H1 (cell line): ENCODE measurements around the gene ANKS1A. TPM values are rescaled to one million over a fixed set of nuclear protein-coding genes. Genes with fewer than 3 reads are reported as not detected.

Source experiments
- CTCF ChIA-PET: fragments of 300-600 bp; sonication (Branson Sonifier 250); formaldehyde crosslinking; loops from one replicate; lab custom pipeline; 2021; ENCODE audit not compliant: partially characterized antibody; lab: Charles Lee
- POLR2A ChIA-PET: fragments of 300-600 bp; sonication (Branson Sonifier 250); formaldehyde crosslinking; loops from one replicate; lab custom pipeline; 2021; ENCODE audit warnings: inconsistent platforms; ENCODE audit not compliant: partially characterized antibody; lab: Charles Lee
- DNase-seq, 2 experiments: peaks; one replicate each; pipeline versions ENCODE4 v3.0.0 to v3.0.0-alpha.2; 2010 to 2022; ENCODE audit warnings: low spot score in 2 of 2, low read depth in 1 of 2, mixed read lengths in 1 of 2
- FAIRE-seq: peaks from 2 replicates; lab custom pipeline; 2011; peaks lifted over from hg19 to GRCh38; lab: Jason Lieb, UNC
- H2AFZ ChIP-seq: 2 replicates; pipeline ENCODE4 v1.8.1; 2012; ENCODE audit warnings: low read length, inconsistent platforms
- H2AK5ac ChIP-seq: 2 replicates; pipeline ENCODE4 v1.6.1; 2013; ENCODE audit warnings: low read depth, low read length
- H2BK120ac ChIP-seq: replicated peaks from 2 replicates; pipeline ENCODE3; 2013; ENCODE audit warnings: low read depth, low read length, inconsistent platforms
- H2BK12ac ChIP-seq: 2 replicates; pipeline ENCODE4 v1.6.1; 2013; ENCODE audit warnings: low read depth, low read length
- H2BK15ac ChIP-seq: 2 replicates; pipeline ENCODE4 v1.6.1; 2013; ENCODE audit warnings: low read length
- H2BK20ac ChIP-seq: 2 replicates; pipeline ENCODE4 v1.6.1; 2013; ENCODE audit warnings: low read length
- H2BK5ac ChIP-seq: 2 replicates; pipeline ENCODE4 v1.6.1; 2013; ENCODE audit warnings: low read depth, low read length
- H3K14ac ChIP-seq: 2 replicates; pipeline ENCODE4 v1.6.1; 2013; ENCODE audit warnings: inconsistent platforms; ENCODE audit not compliant: insufficient read length
- H3K18ac ChIP-seq: 2 replicates; pipeline ENCODE4 v1.6.1; 2013; ENCODE audit warnings: low read length; ENCODE audit errors: extremely low read depth
- H3K23ac ChIP-seq: 2 replicates; pipeline ENCODE4 v1.6.1; 2013; ENCODE audit warnings: inconsistent platforms; ENCODE audit not compliant: insufficient read length
- H3K23me2 ChIP-seq: 2 replicates; pipeline ENCODE4 v1.6.1; 2013; ENCODE audit warnings: low read depth, low read length
- H3K27ac ChIP-seq: 2 replicates; pipeline ENCODE4 v1.6.1; 2011; ENCODE audit warnings: low read depth, low read length, inconsistent platforms
- H3K27me3 ChIP-seq, 4 experiments: replicated peaks in 1 of 4; 1 replicate in 1 of 4; 2 replicates in 3 of 4; pipeline versions ENCODE4 v1.6.1 to v1.8.1; 2011 to 2013; ENCODE audit warnings: low read length in 3 of 4, mild to moderate bottlenecking in 3 of 4, inconsistent platforms in 2 of 4, mixed read lengths in 2 of 4, moderate library complexity in 1 of 4; ENCODE audit not compliant: control insufficient read depth in 3 of 4, insufficient read depth in 3 of 4; ENCODE audit errors: extremely low read depth in 1 of 4
- H3K36me3 ChIP-seq, 4 experiments: 2 replicates each; pipeline versions ENCODE4 v1.6.1 to v1.8.1; 2011 to 2013; ENCODE audit warnings: mild to moderate bottlenecking in 4 of 4, low read length in 3 of 4, moderate library complexity in 2 of 4, control low read depth in 1 of 4, inconsistent platforms in 1 of 4; ENCODE audit not compliant: insufficient read depth in 4 of 4, control insufficient read depth in 2 of 4
- H3K4ac ChIP-seq: replicated peaks from 2 replicates; pipeline ENCODE3; 2013; ENCODE audit warnings: low read length, low read depth, mixed read lengths, inconsistent platforms; ENCODE audit not compliant: insufficient read length
- H3K4me1 ChIP-seq, 4 experiments: replicated peaks in 1 of 4; 1 replicate in 1 of 4; 2 replicates in 3 of 4; pipeline versions ENCODE4 v1.6.1 to v1.8.1; 2011 to 2013; ENCODE audit warnings: low read length in 3 of 4, inconsistent platforms in 2 of 4, mixed read lengths in 1 of 4; ENCODE audit not compliant: insufficient read depth in 4 of 4, control insufficient read depth in 3 of 4
- H3K4me2 ChIP-seq, 2 experiments: 2 replicates each; pipeline versions ENCODE4 v1.6.1 to v1.8.1; 2011 to 2013; ENCODE audit warnings: low read depth in 2 of 2, low read length in 2 of 2, control low read depth in 1 of 2, inconsistent platforms in 1 of 2, mild to moderate bottlenecking in 1 of 2; ENCODE audit not compliant: insufficient read depth in 1 of 2
- H3K4me3 ChIP-seq, 4 experiments: fragments of 200-600, 300-600 bp in 1 of 4; sonication (generic), shearing (Covaris generic), sonication (Bioruptor Twin) in 1 of 4; 2 replicates each; pipeline versions ENCODE4 v1.5.1 to v1.8.1; 2011 to 2016; ENCODE audit warnings: low read length in 4 of 4, low read depth in 3 of 4, control low read depth in 2 of 4, inconsistent platforms in 2 of 4, mild to moderate bottlenecking in 2 of 4, mixed read lengths in 1 of 4, moderate library complexity in 1 of 4; ENCODE audit not compliant: insufficient read depth in 2 of 4; ENCODE audit errors: extremely low read depth in 1 of 4
- H3K56ac ChIP-seq: replicated peaks from 2 replicates; pipeline ENCODE3; 2013; ENCODE audit warnings: low read depth, mild to moderate bottlenecking, mixed read lengths, low read length, inconsistent platforms; ENCODE audit not compliant: insufficient read length
- H3K79me1 ChIP-seq: 2 replicates; pipeline ENCODE4 v1.6.1; 2013; ENCODE audit warnings: low read depth, low read length, control low read depth
- H3K79me2 ChIP-seq, 2 experiments: 2 replicates each; pipeline versions ENCODE4 v1.6.1 to v1.8.1; 2012 to 2013; ENCODE audit warnings: low read length in 2 of 2, mild to moderate bottlenecking in 2 of 2, inconsistent platforms in 1 of 2; ENCODE audit not compliant: insufficient read depth in 2 of 2, control insufficient read depth in 1 of 2
- H3K9ac ChIP-seq, 4 experiments: replicated peaks in 1 of 4; 1 replicate in 1 of 4; 2 replicates in 3 of 4; pipeline versions ENCODE4 v1.6.1 to v1.8.1; 2011 to 2013; ENCODE audit warnings: low read depth in 3 of 4, low read length in 3 of 4, control low read depth in 2 of 4, mild to moderate bottlenecking in 2 of 4, moderate library complexity in 2 of 4, inconsistent platforms in 1 of 4; ENCODE audit errors: extremely low read depth in 1 of 4
- H3K9me3 ChIP-seq, 2 experiments: 2 replicates each; pipeline versions ENCODE4 v1.6.1 to v1.8.1; 2012 to 2013; ENCODE audit warnings: mild to moderate bottlenecking in 2 of 2, moderate library complexity in 2 of 2, control low read depth in 1 of 2, inconsistent platforms in 1 of 2, low read depth in 1 of 2, low read length in 1 of 2, mixed read lengths in 1 of 2; ENCODE audit not compliant: insufficient read depth in 2 of 2
- H4K20me1 ChIP-seq, 2 experiments: replicated peaks in 1 of 2; 2 replicates each; pipeline versions ENCODE3 to v1.8.1; 2011 to 2013; ENCODE audit warnings: inconsistent platforms in 2 of 2, low read length in 2 of 2, mild to moderate bottlenecking in 1 of 2; ENCODE audit not compliant: insufficient read depth in 2 of 2, control insufficient read depth in 1 of 2
- H4K5ac ChIP-seq: 2 replicates; pipeline ENCODE4 v1.6.1; 2013; ENCODE audit warnings: low read length, low read depth, mixed read lengths, inconsistent platforms; ENCODE audit not compliant: insufficient read length
- H4K8ac ChIP-seq: 2 replicates; pipeline ENCODE4 v1.8.0; 2013; ENCODE audit warnings: mild to moderate bottlenecking, moderate library complexity, low read length, inconsistent platforms; ENCODE audit not compliant: insufficient read depth; ENCODE audit errors: extremely low read depth
- H4K91ac ChIP-seq: replicated peaks from 2 replicates; pipeline ENCODE3; 2013; ENCODE audit warnings: low read length, mixed read lengths, inconsistent platforms; ENCODE audit not compliant: insufficient read length
- WGBS, 2 experiments: shearing (Covaris generic) in 1 of 2; methylation state at CpG; one replicate each; pipeline versions ENCODE4 v1.1.6 to v1.1.7; 2013 to 2015; ENCODE audit warnings: low lambda C conversion rate in 2 of 2, mixed read lengths in 2 of 2, inconsistent platforms in 1 of 2, low coverage in 1 of 2, missing lambda C conversion rate in 1 of 2; ENCODE audit not compliant: insufficient replicate concordance in 2 of 2, insufficient coverage in 1 of 2, insufficient read length in 1 of 2; ENCODE audit errors: extremely low coverage in 1 of 2, missing lambda C conversion rate in 1 of 2; 5-methylcytosine and 5-hydroxymethylcytosine counted together
- polyA plus RNA-seq, 7 experiments: library from polyadenylated mRNA; depleted of rRNA in 3 of 7; stranded (reverse) in 5 of 7; unstranded in 2 of 7; fragments of >200 nt in 5 of 7; fragments of 200-250 nt in 2 of 7; gene quantifications; 1 replicate in 5 of 7; 2 replicates in 1 of 7; 4 replicates in 1 of 7; pipeline versions ENCODE4 v1.2.1 to v1.2.3, GENCODE V29; 2011 to 2013; ENCODE audit warnings: missing spikeins in 2 of 7, mixed read lengths in 2 of 7
- total RNA-seq: library from RNA; stranded (reverse); fragmentation: NEBNext Ultra II Directional; extraction: Animal tissue kit (Norgen Biotek cat#: 25700); gene quantifications from 2 replicates; pipeline ENCODE4 v1.2.1, GENCODE V29; 2021

The ANKS1A gene
- total and polyA plus RNA-seq, 2 of the 8 experiments (the other 6 are each of a cell fraction or from before 2014, with no cell fraction given): 9.8 to 30.9 TPM

DNA sequence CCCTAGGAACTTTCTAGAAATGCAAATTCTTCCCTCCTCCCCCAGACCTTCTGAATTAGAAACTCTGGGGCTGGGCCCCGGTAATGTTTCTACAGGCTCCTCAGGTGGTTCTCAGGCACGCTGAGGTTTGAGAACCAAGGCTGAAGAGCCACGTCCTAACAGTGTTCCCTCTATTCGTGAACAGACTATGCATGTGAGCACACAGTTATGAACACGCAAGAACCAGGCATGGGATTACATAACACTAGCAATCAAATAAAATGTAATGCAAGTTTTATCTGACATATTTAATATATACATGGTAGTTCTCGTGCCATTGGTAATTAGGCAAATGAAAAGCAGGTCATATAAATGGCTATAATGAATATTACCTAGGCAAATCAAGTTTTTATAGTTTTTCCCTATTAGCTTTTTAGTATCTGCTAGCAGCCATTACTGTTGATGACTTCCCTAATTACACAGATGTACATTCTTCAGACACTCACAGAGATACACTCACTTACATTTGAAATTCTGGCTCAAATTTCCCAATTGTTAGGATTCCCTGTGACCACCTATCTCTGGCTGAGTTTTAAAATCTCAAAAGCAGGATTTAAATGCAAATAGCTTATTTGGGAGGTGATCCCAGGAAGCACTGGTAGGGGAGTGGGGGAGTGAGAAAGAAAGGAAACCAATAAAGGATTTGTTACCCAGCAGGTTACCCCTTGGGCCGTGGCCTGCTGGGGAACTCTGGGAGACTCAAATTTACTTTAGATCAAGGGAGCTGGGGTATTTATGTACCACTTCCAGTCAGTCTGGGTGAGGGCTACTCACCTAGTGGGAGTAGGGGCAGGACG lies 148.0 kb downstream of the ANKS1A start:
- FAIRE-seq: peak; percentile 50
- Histone ChIP-seq H3K4me3 (peak overlapping the region in 1 of 4 experiments; percentile 31; a peak in 1 of 8 replicates), H3K9me3 (no peaks in the 10 kb centered on the region), H3K56ac (no peak overlapping the region), H3K27me3 (no peaks in the 10 kb centered on the region; a peak in 2 of 7 replicates), H3K79me1 (no peaks in the 10 kb centered on the region), H4K91ac (peak overlapping the region; percentile 92), H3K14ac (no peak overlapping the region), H3K4me1 (peaks cover 19 to 36% (median 30%) of the 10 kb centered on the region in 4 experiments), H4K20me1 (no peaks in the 10 kb centered on the region), H3K36me3 (no peaks in the 10 kb centered on the region), H4K5ac (peak overlapping the region; percentile 89), H3K4me2 (peak overlapping the region; percentile 34 to 60), H2BK120ac (peak overlapping the region; percentile 82), H2BK12ac (peak overlapping the region; percentile 88), H3K23me2 (no peaks in the 10 kb centered on the region), H3K79me2 (no peaks in the 10 kb centered on the region; a peak in 1 of 4 replicates), H2AK5ac (peak overlapping the region; percentile 55; the same call in 1 of the 2 replicates), H3K18ac (peak overlapping the region; percentile 85), H2BK20ac (peak overlapping the region; percentile 88), H3K4ac (peak overlapping the region; percentile 58), H3K23ac (no peak overlapping the region), H3K9ac (no peak overlapping the region), H2BK5ac (peak overlapping the region; percentile 95; the same call in 1 of the 2 replicates), H3K27ac (peak overlapping the region; percentile 34; the same call in 1 of the 2 replicates), H2BK15ac (0 out of 2 replicates have a peak overlapping the region, but pooled peaks have one; percentile 54), H2AFZ (no peak overlapping the region), H4K8ac (no peak overlapping the region)
- ChIA-PET CTCF (interaction anchor here (1.2 to 2.2 kb wide), 3 partner anchors 11 to 12 kb away, joined by 4 to 6 read pairs (median 4); no protein-coding TSS in a partner anchor), POLR2A (interaction anchor here (3.2 to 3.9 kb wide), 2 partner anchors 11 kb away, joined by 13 to 18 read pairs; no protein-coding TSS in a partner anchor)
- WGBS, 2 experiments: 13% methylated on average over 8 of the region's 8 CpGs; no CpG with 5 or more reads in 1 of the 2 experiments
- no peak for DNase-seq
